A172 (cell line): Measurements from ENCODE around the gene CDC5L. TPM values are rescaled to one million over a fixed set of nuclear protein-coding genes. Genes with fewer than 3 reads are reported as not detected.

Experiments used
- DNase-seq: peaks from one replicate; pipeline ENCODE4 v3.0.0-alpha.2; 2015; ENCODE audit warnings: low spot score
- total RNA-seq: library from RNA; depleted of rRNA; stranded (reverse); fragments of >200 nt; shearing (Covaris generic); gene quantifications from 2 replicates; pipeline ENCODE4 v1.2.3, GENCODE V29; 2014; rRNA removed

Gene CDC5L
- total RNA-seq, 1 experiment from 2014 or later: 41.1 TPM

- DNase-seq: no peak
Measured at GRCh38 chr6:44498436-44498835, 110.9 kb downstream of the CDC5L start.

GRCh38 chr6:44499609-44500008, 112.1 kb downstream of the CDC5L start:
- DNase-seq: no peak

Other genes with a start within 250 kb of the CDC5L start
- gene CAPN11, start 228.9 kb upstream of the CDC5L start, total RNA-seq: not detected in 2 replicates
- gene MYMX, start 170.8 kb upstream of the CDC5L start, total RNA-seq: not detected in 2 replicates
- 24.7 and 26.2 TPM in 2 replicates for gene SLC29A1, start 164.1 kb upstream of the CDC5L start, total RNA-seq
- gene HSP90AB1, start 140.6 kb upstream of the CDC5L start, total RNA-seq: 2,477 and 2,544 TPM in 2 replicates
- gene SLC35B2, start 130.2 kb upstream of the CDC5L start, total RNA-seq: 112 and 137 TPM in 2 replicates
- gene NFKBIE, start 122.2 kb upstream of the CDC5L start, total RNA-seq: 22.4 and 33.4 TPM in 2 replicates
- 0.96 and 1.3 TPM in 2 replicates for gene TMEM151B, start 117.3 kb upstream of the CDC5L start, total RNA-seq
- 17.4 and 20.8 TPM in 2 replicates for gene AARS2, start 74.4 kb upstream of the CDC5L start, total RNA-seq
- gene SPATS1, start 45.1 kb upstream of the CDC5L start, total RNA-seq: not detected in 2 replicates